ENCODE measurements around the gene FBXO11.
"Not testable (repeated sequence)": the region's sequence is repeated elsewhere in the genome, so short reads cannot be mapped to it uniquely, and the experiment has no call there.

FBXO11 gene

GRCh38 chr2:47897883-47898731 lies 8.2 kb downstream of the FBXO11 start:
- DNase-seq, result peak; percentile 10

- DNase-seq, result not testable (repeated sequence)
Measured at GRCh38 chr2:47897191-47897882, 9.0 kb downstream of the FBXO11 start.

GRCh38 chr2:47896450-47896968 lies 9.8 kb downstream of the FBXO11 start:
- no peak for DNase-seq

- DNase-seq, result no peak
Measured at GRCh38 chr2:47893771-47894170, 12.5 kb downstream of the FBXO11 start.

GRCh38 chr2:47892338-47892730 lies 14.0 kb downstream of the FBXO11 start:
- no peak for DNase-seq

GRCh38 chr2:47891369-47892337 lies 14.6 kb downstream of the FBXO11 start:
- no peak for DNase-seq

- DNase-seq, result no peak
Measured at GRCh38 chr2:47890711-47891368, 15.5 kb downstream of the FBXO11 start.

- DNase-seq, result no peak
Measured at GRCh38 chr2:47888581-47889280, 17.6 kb downstream of the FBXO11 start.

- no peak for DNase-seq
Measured at GRCh38 chr2:47876912-47877311, 29.4 kb downstream of the FBXO11 start.

GRCh38 chr2:47872941-47873340 lies 33.4 kb downstream of the FBXO11 start:
- DNase-seq, result no peak

- peak; percentile 13 for DNase-seq
Measured at GRCh38 chr2:47870641-47871540, 35.4 kb downstream of the FBXO11 start.

- no peak for DNase-seq
Measured at GRCh38 chr2:47869859-47870595, 36.3 kb downstream of the FBXO11 start.

GRCh38 chr2:47868611-47869352 lies 37.5 kb downstream of the FBXO11 start:
- DNase-seq, result no peak

- DNase-seq, result no peak
Measured at GRCh38 chr2:47867205-47867604, 39.1 kb downstream of the FBXO11 start.

GRCh38 chr2:47864566-47864965 lies 41.7 kb downstream of the FBXO11 start:
- DNase-seq, result no peak

GRCh38 chr2:47862949-47863348 lies 43.3 kb downstream of the FBXO11 start:
- DNase-seq, result no peak

- not testable (repeated sequence) for DNase-seq
Measured at GRCh38 chr2:47853067-47853777, 53.1 kb downstream of the FBXO11 start.

GRCh38 chr2:47850198-47850597 lies 56.1 kb downstream of the FBXO11 start:
- DNase-seq, result no peak
